Mesenchymal stem cell (in vitro differentiated cells and primary cell): Measurements from ENCODE around the gene PRKCI.
"Not testable (repeated sequence)": the region's sequence is repeated elsewhere in the genome, so short reads cannot be mapped to it uniquely, and the experiment has no call there.

Experiments
- DNase-seq: peaks from one replicate; pipeline ENCODE4 v3.0.0-alpha.2; 2013
- H2AFZ ChIP-seq: one replicate; pipeline ENCODE4 v1.6.1; 2013; ENCODE audit warnings: low read depth, mild to moderate bottlenecking, control low read depth, inconsistent platforms, low read length, moderate library complexity
- H2AK5ac ChIP-seq: 2 replicates; pipeline ENCODE4 v1.6.1; 2013; ENCODE audit warnings: low read length, moderate library complexity, mild to moderate bottlenecking, inconsistent platforms; ENCODE audit not compliant: severe bottlenecking
- H2BK120ac ChIP-seq: one replicate; pipeline ENCODE4 v1.6.1; 2013; ENCODE audit warnings: low read depth, mild to moderate bottlenecking, inconsistent platforms, low read length, moderate library complexity
- H2BK12ac ChIP-seq, 2 experiments: one replicate each; pipeline ENCODE4 v1.6.1; 2013; ENCODE audit warnings: inconsistent platforms in 2 of 2, low read length in 2 of 2, mild to moderate bottlenecking in 2 of 2, moderate library complexity in 2 of 2, control low read depth in 1 of 2
- H2BK15ac ChIP-seq: one replicate; pipeline ENCODE4 v1.6.1; 2013; ENCODE audit warnings: mild to moderate bottlenecking, low read depth, inconsistent platforms; ENCODE audit not compliant: poor library complexity, severe bottlenecking
- H2BK5ac ChIP-seq: 2 replicates; pipeline ENCODE4 v1.6.1; 2013; ENCODE audit warnings: low read depth, mild to moderate bottlenecking, low read length, control low read depth, inconsistent platforms; ENCODE audit not compliant: poor library complexity, severe bottlenecking
- H3K14ac ChIP-seq, 2 experiments: one replicate each; pipeline ENCODE4 v1.6.1; 2013; ENCODE audit warnings: inconsistent platforms in 2 of 2, low read length in 2 of 2, control low read depth in 1 of 2, mild to moderate bottlenecking in 1 of 2, moderate library complexity in 1 of 2
- H3K18ac ChIP-seq, 2 experiments: one replicate each; pipeline ENCODE4 v1.6.1; 2013; ENCODE audit warnings: inconsistent platforms in 2 of 2, low read length in 2 of 2, control low read depth in 1 of 2, low read depth in 1 of 2, mild to moderate bottlenecking in 1 of 2
- H3K23ac ChIP-seq, 2 experiments: one replicate each; pipeline ENCODE4 v1.6.1; 2013; ENCODE audit warnings: inconsistent platforms in 2 of 2, low read length in 2 of 2, mild to moderate bottlenecking in 2 of 2, moderate library complexity in 2 of 2, control low read depth in 1 of 2
- H3K27ac ChIP-seq: 2 replicates; pipeline ENCODE4 v1.5.1; 2013; ENCODE audit warnings: mild to moderate bottlenecking, moderate library complexity, low read length, control low read depth, inconsistent platforms; ENCODE audit not compliant: poor library complexity, severe bottlenecking
- H3K27me3 ChIP-seq, 2 experiments: 2 replicates each; pipeline versions ENCODE4 v1.6.1 to v1.7.0; 2013; ENCODE audit warnings: low read length in 2 of 2, mild to moderate bottlenecking in 2 of 2, moderate library complexity in 2 of 2, control low read depth in 1 of 2, inconsistent platforms in 1 of 2; ENCODE audit not compliant: control insufficient read depth in 1 of 2, insufficient read depth in 1 of 2
- H3K36me3 ChIP-seq, 2 experiments: 2 replicates each; pipeline versions ENCODE4 v1.6.1 to v1.7.0; 2013; ENCODE audit warnings: low read length in 2 of 2, control low read depth in 1 of 2, inconsistent platforms in 1 of 2, low read depth in 1 of 2, mild to moderate bottlenecking in 1 of 2; ENCODE audit not compliant: insufficient read depth in 2 of 2, control insufficient read depth in 1 of 2
- H3K4ac ChIP-seq, 2 experiments: one replicate each; pipeline ENCODE4 v1.6.1; 2013; ENCODE audit warnings: inconsistent platforms in 2 of 2, low read length in 2 of 2, mild to moderate bottlenecking in 2 of 2, moderate library complexity in 2 of 2, control low read depth in 1 of 2, low read depth in 1 of 2
- H3K4me1 ChIP-seq: 2 replicates; pipeline ENCODE4 v1.6.1; 2013; ENCODE audit warnings: low read depth, low read length, control low read depth; ENCODE audit not compliant: control insufficient read depth, insufficient read depth
- H3K4me2 ChIP-seq: 2 replicates; pipeline ENCODE4 v1.6.1; 2013; ENCODE audit warnings: low read length, mild to moderate bottlenecking, inconsistent platforms; ENCODE audit not compliant: poor library complexity, severe bottlenecking
- H3K4me3 ChIP-seq, 2 experiments: 2 replicates each; pipeline versions ENCODE4 v1.5.1 to v1.7.0; 2013; ENCODE audit warnings: low read length in 2 of 2, mild to moderate bottlenecking in 2 of 2, control low read depth in 1 of 2, low read depth in 1 of 2; ENCODE audit not compliant: insufficient read depth in 1 of 2
- H3K79me1 ChIP-seq: replicated peaks from 2 replicates; pipeline ENCODE4 v1.6.1; 2013; ENCODE audit warnings: mild to moderate bottlenecking, control low read depth, low read length, inconsistent platforms; ENCODE audit not compliant: poor library complexity, severe bottlenecking
- H3K9ac ChIP-seq: 2 replicates; pipeline ENCODE4 v1.7.0; 2013; ENCODE audit warnings: mild to moderate bottlenecking, low read length, moderate library complexity
- H3K9me3 ChIP-seq: 2 replicates; pipeline ENCODE4 v1.7.0; 2013; ENCODE audit warnings: mild to moderate bottlenecking, low read length; ENCODE audit not compliant: control insufficient read depth
- H4K8ac ChIP-seq: one replicate; pipeline ENCODE4 v1.6.1; 2013; ENCODE audit warnings: inconsistent platforms, mild to moderate bottlenecking, low read length, moderate library complexity
- H4K91ac ChIP-seq: one replicate; pipeline ENCODE4 v1.6.1; 2013; ENCODE audit warnings: mild to moderate bottlenecking, low read length, inconsistent platforms
- WGBS: methylation state at CpG from one replicate; pipeline ENCODE4 v1.1.7; 2013; ENCODE audit warnings: mixed read lengths; 5-methylcytosine and 5-hydroxymethylcytosine counted together

Gene PRKCI

GRCh38 chr3:170258105-170258487, 35.9 kb downstream of the PRKCI start:
- Histone ChIP-seq H3K4me2 (no peak overlapping the region), H2AFZ (no peak overlapping the region), H4K91ac (no peak overlapping the region), H3K14ac (no peak overlapping the region), H3K27me3 (no peaks in the 10 kb centered on the region), H3K36me3 (peaks cover 9 to 20% of the 10 kb centered on the region in 2 experiments), H2BK120ac (no peak overlapping the region), H2BK12ac (no peak overlapping the region), H2BK5ac (peak overlapping the region; percentile 51), H3K23ac (no peak overlapping the region), H3K4me3 (no peak overlapping the region), H3K4ac (no peak overlapping the region), H3K9me3 (peaks cover 4% of the 10 kb centered on the region), H3K18ac (no peak overlapping the region), H3K9ac (no peak overlapping the region), H3K4me1 (peaks cover 8% of the 10 kb centered on the region), H3K79me1 (peaks cover 5% of the 10 kb centered on the region), H2BK15ac (no peak overlapping the region), H2AK5ac (peak overlapping the region; percentile 98), H4K8ac (no peak overlapping the region), H3K27ac (peak overlapping the region; percentile 89)
- peak; percentile 5 for DNase-seq
- 94% methylated on average over 3 of the region's 3 CpGs for WGBS

GRCh38 chr3:170259907-170260306, 37.7 kb downstream of the PRKCI start:
- H2BK120ac ChIP-seq, result no peak overlapping the region
- no peak overlapping the region for H3K4ac ChIP-seq
- WGBS, result 91% methylated on average over 4 of the region's 4 CpGs
- no peak overlapping the region for H3K9ac ChIP-seq
- no peak overlapping the region for H3K23ac ChIP-seq
- DNase-seq, result no peak
- H2AFZ ChIP-seq, result no peak overlapping the region
- no peak overlapping the region for H3K27ac ChIP-seq
- peaks cover 4% of the 10 kb centered on the region for H3K9me3 ChIP-seq
- H3K36me3 ChIP-seq, result peaks cover 19 to 35% of the 10 kb centered on the region in 2 experiments
- no peak overlapping the region for H2BK12ac ChIP-seq
- H4K91ac ChIP-seq, result no peak overlapping the region
- H3K4me2 ChIP-seq, result no peak overlapping the region
- H3K79me1 ChIP-seq, result peaks cover 8% of the 10 kb centered on the region
- H3K27me3 ChIP-seq, result no peaks in the 10 kb centered on the region
- H4K8ac ChIP-seq, result no peak overlapping the region
- H2AK5ac ChIP-seq, result no peak overlapping the region
- H3K14ac ChIP-seq, result no peak overlapping the region
- no peak overlapping the region for H2BK15ac ChIP-seq
- H3K4me3 ChIP-seq, result no peak overlapping the region
- peaks cover 8% of the 10 kb centered on the region for H3K4me1 ChIP-seq
- no peak overlapping the region for H2BK5ac ChIP-seq
- H3K18ac ChIP-seq, result no peak overlapping the region

- 95% methylated on average over 4 of the region's 5 CpGs for WGBS
- no peak overlapping the region for H2BK15ac ChIP-seq
- no peaks in the 10 kb centered on the region for H3K9me3 ChIP-seq
- no peak overlapping the region for H2AFZ ChIP-seq
- H3K4me2 ChIP-seq, result no peak overlapping the region
- no peak overlapping the region for H3K27ac ChIP-seq
- no peak overlapping the region for H2AK5ac ChIP-seq
- peaks cover 34 to 59% of the 10 kb centered on the region in 2 experiments for H3K36me3 ChIP-seq
- no peak overlapping the region for H2BK5ac ChIP-seq
- H3K9ac ChIP-seq, result no peak overlapping the region
- H4K91ac ChIP-seq, result no peak overlapping the region
- H4K8ac ChIP-seq, result no peak overlapping the region
- no peak overlapping the region for H3K14ac ChIP-seq
- H3K4me1 ChIP-seq, result no peaks in the 10 kb centered on the region
- H3K27me3 ChIP-seq, result no peaks in the 10 kb centered on the region
- H2BK12ac ChIP-seq, result no peak overlapping the region
- no peak overlapping the region for H3K23ac ChIP-seq
- H2BK120ac ChIP-seq, result no peak overlapping the region
- H3K18ac ChIP-seq, result no peak overlapping the region
- no peak overlapping the region for H3K4me3 ChIP-seq
- H3K4ac ChIP-seq, result no peak overlapping the region
- H3K79me1 ChIP-seq, result peaks cover 18% of the 10 kb centered on the region
- DNase-seq, result no peak
Measured at GRCh38 chr3:170267793-170268192, 45.6 kb downstream of the PRKCI start.

- H4K91ac ChIP-seq, H3K9me3 ChIP-seq, H2AK5ac ChIP-seq, H4K8ac ChIP-seq, H3K4me1 ChIP-seq, H2BK12ac ChIP-seq, H2AFZ ChIP-seq, H3K4me3 ChIP-seq, H3K14ac ChIP-seq, H3K23ac ChIP-seq, H2BK120ac ChIP-seq, DNase-seq, H2BK15ac ChIP-seq, H3K9ac ChIP-seq, H2BK5ac ChIP-seq, H3K27me3 ChIP-seq, H3K4me2 ChIP-seq, H3K4ac ChIP-seq, H3K18ac ChIP-seq, H3K27ac ChIP-seq: not testable (repeated sequence)
- WGBS, result over 99% methylated on average over 8 of the region's 8 CpGs
- peaks cover 18% of the 10 kb centered on the region for H3K79me1 ChIP-seq
- H3K36me3 ChIP-seq, result peaks cover 33 to 60% of the 10 kb centered on the region in 2 experiments
Measured at GRCh38 chr3:170269673-170270254, 47.5 kb downstream of the PRKCI start.
